ENCODE results near the gene LZTFL1. TPM values are rescaled to one million over a fixed set of nuclear protein-coding genes. Genes with fewer than 3 reads are reported as not detected.

Gene LZTFL1
- total RNA-seq, 2 donors from 2014 or later: 23.2 to 28.9 TPM

DNA sequence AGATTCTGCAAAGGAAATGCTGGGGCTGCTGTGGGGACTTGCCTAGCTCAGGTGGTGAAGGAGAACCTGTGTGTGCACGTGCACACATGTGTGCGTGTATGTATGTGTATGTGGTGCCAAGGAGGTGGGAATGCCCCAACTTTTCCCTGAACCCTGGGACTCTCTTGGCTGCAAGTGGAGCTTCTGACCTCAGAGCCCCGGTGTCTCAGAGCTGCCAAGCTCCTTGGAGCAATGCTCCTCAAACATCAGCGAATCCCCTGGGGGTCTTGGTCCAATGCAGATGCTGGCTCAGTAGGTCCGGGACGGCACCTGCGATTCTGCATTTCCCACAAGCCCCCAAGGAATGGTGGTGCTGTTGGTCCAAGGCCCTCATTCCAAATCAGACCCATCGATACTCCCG, 39.8 kb downstream of the LZTFL1 start:
- WGBS: 93% methylated on average over 9 of the region's 9 CpGs
- no peak overlapping the region for H3K27ac ChIP-seq
- no peak overlapping the region for H3K4me3 ChIP-seq
- DNase-seq (ENCODE audit: low spot score): no peak
- intact Hi-C loops (cut with DNase I): no loop called here
- no peaks in the 10 kb centered on the region for H3K27me3 ChIP-seq (replicated peaks; ENCODE audit: insufficient read depth)
- no peaks in the 10 kb centered on the region for H3K4me1 ChIP-seq (replicated peaks)
- no peaks in the 10 kb centered on the region for H3K9me3 ChIP-seq
- H3K36me3 ChIP-seq: no peaks in the 10 kb centered on the region
- TF ChIP-seq, protein P1, sequence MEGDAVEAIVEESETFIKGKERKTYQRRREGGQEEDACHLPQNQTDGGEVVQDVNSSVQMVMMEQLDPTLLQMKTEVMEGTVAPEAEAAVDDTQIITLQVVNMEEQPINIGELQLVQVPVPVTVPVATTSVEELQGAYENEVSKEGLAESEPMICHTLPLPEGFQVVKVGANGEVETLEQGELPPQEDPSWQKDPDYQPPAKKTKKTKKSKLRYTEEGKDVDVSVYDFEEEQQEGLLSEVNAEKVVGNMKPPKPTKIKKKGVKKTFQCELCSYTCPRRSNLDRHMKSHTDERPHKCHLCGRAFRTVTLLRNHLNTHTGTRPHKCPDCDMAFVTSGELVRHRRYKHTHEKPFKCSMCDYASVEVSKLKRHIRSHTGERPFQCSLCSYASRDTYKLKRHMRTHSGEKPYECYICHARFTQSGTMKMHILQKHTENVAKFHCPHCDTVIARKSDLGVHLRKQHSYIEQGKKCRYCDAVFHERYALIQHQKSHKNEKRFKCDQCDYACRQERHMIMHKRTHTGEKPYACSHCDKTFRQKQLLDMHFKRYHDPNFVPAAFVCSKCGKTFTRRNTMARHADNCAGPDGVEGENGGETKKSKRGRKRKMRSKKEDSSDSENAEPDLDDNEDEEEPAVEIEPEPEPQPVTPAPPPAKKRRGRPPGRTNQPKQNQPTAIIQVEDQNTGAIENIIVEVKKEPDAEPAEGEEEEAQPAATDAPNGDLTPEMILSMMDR (IDR thresholded peaks at IDR 0.05): no peak

DNA sequence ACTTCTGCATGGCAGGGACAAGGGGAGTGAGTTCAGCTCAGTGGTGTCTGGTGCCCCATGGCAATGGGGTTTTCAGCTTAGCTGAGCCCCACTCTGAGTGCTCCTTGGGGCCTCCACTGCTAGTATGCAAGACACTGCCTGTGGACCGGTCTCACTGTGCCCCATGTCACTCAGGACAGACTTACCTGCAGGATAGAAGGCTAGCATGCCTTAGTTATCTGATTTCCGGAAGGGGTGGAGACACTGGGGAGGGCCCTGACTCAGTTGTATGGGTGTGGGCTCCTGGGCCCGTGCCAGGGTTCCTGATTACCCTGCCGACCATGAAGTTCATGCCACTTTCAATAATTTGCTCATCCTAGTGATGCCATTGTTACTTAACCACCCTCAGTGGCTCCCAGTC, 41.3 kb downstream of the LZTFL1 start:
- 62% methylated on average over 3 of the region's 4 CpGs for WGBS
- TF ChIP-seq POLR2A (IDR thresholded peaks at IDR 0.05): no peak
- no peak for TF ChIP-seq POLR2AphosphoS5 (IDR thresholded peaks at IDR 0.05)
- TF ChIP-seq, protein P1 (IDR thresholded peaks at IDR 0.05): no peak

DNA sequence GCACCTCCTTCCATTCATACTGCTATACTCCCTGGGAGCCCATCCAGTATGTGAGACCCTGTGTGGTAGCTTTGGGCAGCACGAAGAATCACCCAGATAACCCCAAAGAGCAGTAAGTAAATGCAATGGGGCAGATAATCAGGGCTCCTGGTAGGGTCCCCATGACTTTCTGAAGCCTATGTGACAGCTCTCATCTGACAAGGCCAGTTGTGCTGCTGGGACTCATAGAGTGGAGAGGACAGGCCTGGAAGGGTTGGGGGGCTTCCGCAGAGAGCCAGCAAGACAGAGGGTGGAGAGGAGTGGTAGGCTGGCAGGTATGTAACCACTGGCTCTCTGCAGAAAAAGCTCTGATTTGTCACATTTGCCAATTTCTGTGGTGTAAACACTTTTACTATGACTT, 42.3 kb downstream of the LZTFL1 start:
- 86% methylated on average over 2 of the region's 2 CpGs for WGBS
- no peak for DNase-seq (ENCODE audit: low spot score)
- no peaks in the 10 kb centered on the region for H3K27me3 ChIP-seq (replicated peaks; ENCODE audit: insufficient read depth)

More for the DNA sequence above, 41.3 kb downstream of the LZTFL1 start:
- Histone ChIP-seq H3K36me3 (no peaks in the 10 kb centered on the region), H3K4me1 (replicated peaks) (peaks cover 5% of the 10 kb centered on the region), H3K4me3 (no peak overlapping the region), H3K9me3 (no peaks in the 10 kb centered on the region), H3K27ac (no peak overlapping the region), H3K27me3 (replicated peaks; ENCODE audit: insufficient read depth) (no peaks in the 10 kb centered on the region)
- DNase-seq (ENCODE audit: low spot score): no peak
- intact Hi-C loops (cut with DNase I): no loop called here

DNA sequence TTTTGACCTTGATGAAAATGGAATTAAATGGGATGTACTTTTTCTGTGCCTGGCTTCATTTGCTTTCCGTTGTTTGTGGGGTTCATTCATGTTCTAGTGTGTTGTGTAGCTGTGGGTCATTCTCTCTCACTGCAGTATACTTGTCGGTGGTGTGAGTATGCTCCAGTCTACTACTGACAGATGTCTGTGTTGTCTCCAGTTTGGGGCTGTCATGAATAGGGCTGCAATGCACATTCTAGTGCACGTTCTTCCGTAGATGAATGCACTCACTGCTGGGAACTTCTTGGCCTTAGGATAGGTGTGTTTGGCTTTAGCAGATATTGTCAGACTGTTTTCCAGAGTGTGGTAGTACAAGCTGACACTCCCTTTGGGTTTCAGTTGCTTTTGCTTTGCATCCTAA, 43.9 kb downstream of the LZTFL1 start:
- no peaks in the 10 kb centered on the region for H3K27me3 ChIP-seq (replicated peaks; ENCODE audit: insufficient read depth)
- no peak overlapping the region for H3K27ac ChIP-seq
- no peak overlapping the region for H3K4me3 ChIP-seq
- peaks cover 5% of the 10 kb centered on the region for H3K4me1 ChIP-seq (replicated peaks)
- DNase-seq (ENCODE audit: low spot score): no peak
- intact Hi-C loops (cut with DNase I): no loop called here
- H3K9me3 ChIP-seq: no peaks in the 10 kb centered on the region
- WGBS: 87% methylated on average over 4 of the region's 4 CpGs
- TF ChIP-seq POLR2AphosphoS5 (IDR thresholded peaks at IDR 0.05): no peak
- H3K36me3 ChIP-seq: no peaks in the 10 kb centered on the region

More for the DNA sequence above, 42.3 kb downstream of the LZTFL1 start:
- no peak for TF ChIP-seq POLR2AphosphoS5 (IDR thresholded peaks at IDR 0.05)
- no peak for TF ChIP-seq POLR2A (IDR thresholded peaks at IDR 0.05)
- TF ChIP-seq, protein P1 (IDR thresholded peaks at IDR 0.05): no peak
- Histone ChIP-seq H3K36me3 (no peaks in the 10 kb centered on the region), H3K9me3 (no peaks in the 10 kb centered on the region), H3K27ac (no peak overlapping the region), H3K4me3 (no peak overlapping the region), H3K4me1 (replicated peaks) (peaks cover 5% of the 10 kb centered on the region)
- intact Hi-C loops (cut with DNase I): no loop called here

DNA sequence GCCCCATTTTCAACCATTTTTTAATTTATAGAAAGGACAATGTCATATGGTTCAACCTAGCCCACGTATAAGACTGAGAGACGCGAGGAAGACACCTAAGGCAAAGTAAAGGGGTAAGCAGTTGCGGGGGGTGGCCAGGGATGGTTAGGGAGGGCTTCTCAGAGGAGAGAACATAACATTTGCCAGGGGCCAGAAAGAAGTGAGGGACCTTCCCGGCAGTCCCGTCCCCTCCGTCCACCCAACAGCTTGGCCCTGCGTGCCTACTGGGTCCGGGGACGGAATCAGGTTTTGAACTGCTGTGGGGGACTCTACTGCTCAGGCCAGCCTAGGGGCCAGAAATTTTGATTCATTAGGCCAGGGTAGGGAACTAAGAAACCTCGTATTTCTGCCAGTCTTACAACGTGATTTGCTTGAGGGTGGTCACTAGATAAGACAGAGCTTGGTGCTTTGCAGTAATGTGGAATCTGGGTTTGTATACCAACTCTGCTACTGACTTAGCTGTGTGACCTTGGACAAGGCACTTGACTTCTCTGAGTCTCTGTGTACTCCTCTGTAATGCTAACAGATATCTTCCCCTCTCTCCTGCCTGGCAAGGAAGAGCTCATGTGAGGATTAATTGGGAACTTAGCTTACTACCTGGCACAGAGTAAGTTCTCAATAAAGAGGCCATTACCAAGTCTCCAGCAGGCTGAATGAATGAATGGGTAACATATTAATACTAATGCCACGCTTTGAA, 44.8 kb downstream of the LZTFL1 start:
- TF ChIP-seq, protein P1 (IDR thresholded peaks at IDR 0.05): no peak
- TF ChIP-seq POLR2A (IDR thresholded peaks at IDR 0.05) (no peak), POLR2AphosphoS5 (IDR thresholded peaks at IDR 0.05) (no peak)
- Histone ChIP-seq H3K4me1 (replicated peaks) (peaks cover 5% of the 10 kb centered on the region), H3K9me3 (no peaks in the 10 kb centered on the region), H3K4me3 (no peak overlapping the region), H3K36me3 (no peaks in the 10 kb centered on the region), H3K27ac (no peak overlapping the region), H3K27me3 (replicated peaks; ENCODE audit: insufficient read depth) (no peaks in the 10 kb centered on the region)
- intact Hi-C loops (cut with DNase I): no loop called here
- no peak for DNase-seq (ENCODE audit: low spot score)
- 60% methylated on average over 13 of the region's 13 CpGs for WGBS
